Hypothalamus (tissue), 51 donors: Measurements from ENCODE around the gene FGF18.
"Not testable (repeated sequence)": the region's sequence is repeated elsewhere in the genome, so short reads cannot be mapped to it uniquely, and the experiment has no call there.

Experiments
- DNase-seq, 51 donors: peaks; one replicate each; lab custom pipeline; 2025; lab: John Stamatoyannopoulos, UW

Gene FGF18

GRCh38 chr5:171398660-171399059, 20.8 kb upstream of the FGF18 start:
- DNase-seq = peak in 1 of 51 donors; percentile 4

GRCh38 chr5:171400169-171400568, 19.3 kb upstream of the FGF18 start:
- no peak for DNase-seq

- DNase-seq = no peak
These were observed 18.1 kb upstream of the FGF18 start for GRCh38 chr5:171401167-171401947.

- not testable (repeated sequence) for DNase-seq
These were observed 16.7 kb upstream of the FGF18 start for GRCh38 chr5:171402751-171403150.

- DNase-seq = no peak
These were observed 13.8 kb upstream of the FGF18 start for GRCh38 chr5:171405615-171406014.

- DNase-seq = no peak
These were observed 12.2 kb upstream of the FGF18 start for GRCh38 chr5:171407234-171407633.

GRCh38 chr5:171409164-171410136, 10.0 kb upstream of the FGF18 start:
- no peak for DNase-seq

GRCh38 chr5:171410181-171410580, 9.3 kb upstream of the FGF18 start:
- no peak for DNase-seq

- DNase-seq = no peak
These were observed 7.3 kb upstream of the FGF18 start for GRCh38 chr5:171412186-171412585.

GRCh38 chr5:171413153-171413910, 6.1 kb upstream of the FGF18 start:
- DNase-seq = no peak

- not testable (repeated sequence) for DNase-seq
These were observed 5.5 kb upstream of the FGF18 start for GRCh38 chr5:171413993-171414392.

GRCh38 chr5:171415115-171415730, 4.2 kb upstream of the FGF18 start:
- no peak for DNase-seq

- DNase-seq = no peak
These were observed 3.0 kb upstream of the FGF18 start for GRCh38 chr5:171416160-171417049.

- DNase-seq = peak in 43 of 51 donors; percentile 6 to 75 (median 47)
These were observed 998 bp upstream of the FGF18 start for GRCh38 chr5:171418316-171418981.

GRCh38 chr5:171419688-171420430, 412 bp downstream of the FGF18 start:
- peak in 4 of 51 donors; percentile 11 to 15 (median 14) for DNase-seq

GRCh38 chr5:171420431-171421241, 1.2 kb downstream of the FGF18 start:
- DNase-seq = peak in 27 of 51 donors; percentile 9 to 77 (median 39)
